Liver (tissue), 9 donors: ENCODE measurements around the gene ATIC. TPM values are rescaled to one million over a fixed set of nuclear protein-coding genes. Genes with fewer than 3 reads are reported as not detected.

ENCODE experiments used
- DNase-seq: peaks from one replicate; pipeline ENCODE4 v3.0.0-alpha.2; 2017; ENCODE audit warnings: low spot score
- H3K27ac ChIP-seq, 2 donors: one replicate each; pipeline ENCODE4 v1.7.0; 2013; ENCODE audit warnings: inconsistent platforms in 2 of 2, low read length in 2 of 2, control low read depth in 1 of 2, low read depth in 1 of 2, mild to moderate bottlenecking in 1 of 2
- H3K27me3 ChIP-seq, 4 donors: one replicate each; pipeline versions ENCODE4 v1.6.1 to v1.7.0; 2013; ENCODE audit warnings: low read length in 3 of 4, inconsistent platforms in 1 of 4, mild to moderate bottlenecking in 1 of 4, moderate library complexity in 1 of 4; ENCODE audit not compliant: control insufficient read depth in 4 of 4, insufficient read depth in 4 of 4
- H3K36me3 ChIP-seq, 4 donors: one replicate each; pipeline versions ENCODE4 v1.6.1 to v1.7.0; 2013; ENCODE audit warnings: low read length in 3 of 4, mild to moderate bottlenecking in 3 of 4, low read depth in 1 of 4, moderate library complexity in 1 of 4; ENCODE audit not compliant: control insufficient read depth in 4 of 4, insufficient read depth in 3 of 4
- H3K4me1 ChIP-seq, 4 donors: one replicate each; pipeline versions ENCODE4 v1.6.1 to v1.7.0; 2013; ENCODE audit warnings: low read length in 3 of 4, mild to moderate bottlenecking in 3 of 4, moderate library complexity in 1 of 4; ENCODE audit not compliant: control insufficient read depth in 4 of 4, insufficient read depth in 4 of 4
- H3K4me3 ChIP-seq, 3 donors: one replicate each; pipeline versions ENCODE4 v1.6.1 to v1.7.0; 2013; ENCODE audit warnings: low read length in 3 of 3, control low read depth in 1 of 3, low read depth in 1 of 3, mild to moderate bottlenecking in 1 of 3
- H3K9ac ChIP-seq, 2 donors: one replicate each; pipeline ENCODE4 v1.7.0; 2013; ENCODE audit warnings: low read length in 2 of 2, mild to moderate bottlenecking in 2 of 2, moderate library complexity in 2 of 2, control low read depth in 1 of 2, low read depth in 1 of 2
- H3K9me3 ChIP-seq, 4 donors: one replicate each; pipeline versions ENCODE4 v1.6.1 to v1.7.0; 2013; ENCODE audit warnings: low read length in 3 of 4; ENCODE audit not compliant: control insufficient read depth in 4 of 4
- ATF3 ChIP-seq: IDR thresholded peaks from 2 replicates; pipeline ENCODE4 v1.6.1; 2016; ENCODE audit warnings: antibody characterized with exemption
- FOXA1 ChIP-seq: IDR thresholded peaks from 2 replicates; pipeline ENCODE4 v1.6.1; 2016; ENCODE audit warnings: antibody characterized with exemption
- FOXA2 ChIP-seq: IDR thresholded peaks from 2 replicates; pipeline ENCODE4 v1.6.1; 2016; ENCODE audit warnings: antibody characterized with exemption
- GABPA ChIP-seq, 2 donors: IDR thresholded peaks in 1 of 2; conservative IDR thresholded peaks in 1 of 2; 2 replicates each; pipeline ENCODE4 v1.6.1; 2016; ENCODE audit warnings: antibody characterized with exemption in 2 of 2, mild to moderate bottlenecking in 1 of 2, moderate library complexity in 1 of 2
- HNF4A ChIP-seq, 2 donors: conservative IDR thresholded peaks; 2 replicates each; pipeline ENCODE4 v1.6.1; 2016; ENCODE audit warnings: antibody characterized with exemption in 2 of 2, mild to moderate bottlenecking in 2 of 2
- JUND ChIP-seq, 2 donors: IDR thresholded peaks; 2 replicates each; pipeline ENCODE4 v1.6.1; 2016; ENCODE audit warnings: antibody characterized with exemption in 2 of 2
- NR2F2 ChIP-seq: IDR thresholded peaks from 2 replicates; pipeline ENCODE4 v1.6.1; 2016; ENCODE audit warnings: antibody characterized with exemption
- RAD21 ChIP-seq, 2 donors: IDR thresholded peaks; 2 replicates each; pipeline ENCODE4 v1.6.1; 2016; ENCODE audit warnings: antibody characterized with exemption in 2 of 2, mild to moderate bottlenecking in 2 of 2
- REST ChIP-seq: IDR thresholded peaks from 2 replicates; pipeline ENCODE4 v1.6.1; 2016; ENCODE audit warnings: antibody characterized with exemption, mild to moderate bottlenecking
- RXRA ChIP-seq, 2 donors: IDR thresholded peaks; 2 replicates each; pipeline ENCODE4 v1.6.1; 2017 to 2018; ENCODE audit warnings: antibody characterized with exemption in 2 of 2, mild to moderate bottlenecking in 1 of 2
- SP1 ChIP-seq: IDR thresholded peaks from 2 replicates; pipeline ENCODE4 v1.6.1; 2018; ENCODE audit warnings: antibody characterized with exemption, mild to moderate bottlenecking
- TAF1 ChIP-seq: conservative IDR thresholded peaks from 2 replicates; pipeline ENCODE4 v1.6.1; 2016; ENCODE audit warnings: antibody characterized with exemption, mild to moderate bottlenecking
- WGBS: extraction: QIAGEN DNeasy Blood & Tissue Kit; methylation state at CpG from one replicate; pipeline ENCODE4 v1.1.7; 2013; 5-methylcytosine and 5-hydroxymethylcytosine counted together
- polyA plus RNA-seq, 2 donors: library from polyadenylated mRNA; stranded (reverse) in 1 of 2; unstranded in 1 of 2; fragments of 200-250 nt in 1 of 2; fragments of >200 nt in 1 of 2; fragmentation: Nextera tagmentation in 1 of 2; extraction: Ambion mirVana in 1 of 2; gene quantifications; one replicate each; pipeline versions ENCODE4 v1.2.1 to v1.2.3, GENCODE V29; 2013 to 2015
- total RNA-seq, 2 donors: library from RNA; depleted of rRNA; stranded (reverse); fragments of >200 nt; gene quantifications; one replicate each; pipeline ENCODE4 v1.2.3, GENCODE V29; 2014
- TF ChIP-seq, protein P1 (sequence below): IDR thresholded peaks from 2 replicates; pipeline ENCODE4 v1.6.1; 2016; ENCODE audit warnings: antibody characterized with exemption
- donor health status: healthy.
- donor health status: healthy.
- donor health status: healthy.
- donor health status: healthy.
- donor health status: healthy.

The ATIC gene
- total and polyA plus RNA-seq, 4 donors, result 22.9 to 50.0 (median 36.0) TPM

DNA sequence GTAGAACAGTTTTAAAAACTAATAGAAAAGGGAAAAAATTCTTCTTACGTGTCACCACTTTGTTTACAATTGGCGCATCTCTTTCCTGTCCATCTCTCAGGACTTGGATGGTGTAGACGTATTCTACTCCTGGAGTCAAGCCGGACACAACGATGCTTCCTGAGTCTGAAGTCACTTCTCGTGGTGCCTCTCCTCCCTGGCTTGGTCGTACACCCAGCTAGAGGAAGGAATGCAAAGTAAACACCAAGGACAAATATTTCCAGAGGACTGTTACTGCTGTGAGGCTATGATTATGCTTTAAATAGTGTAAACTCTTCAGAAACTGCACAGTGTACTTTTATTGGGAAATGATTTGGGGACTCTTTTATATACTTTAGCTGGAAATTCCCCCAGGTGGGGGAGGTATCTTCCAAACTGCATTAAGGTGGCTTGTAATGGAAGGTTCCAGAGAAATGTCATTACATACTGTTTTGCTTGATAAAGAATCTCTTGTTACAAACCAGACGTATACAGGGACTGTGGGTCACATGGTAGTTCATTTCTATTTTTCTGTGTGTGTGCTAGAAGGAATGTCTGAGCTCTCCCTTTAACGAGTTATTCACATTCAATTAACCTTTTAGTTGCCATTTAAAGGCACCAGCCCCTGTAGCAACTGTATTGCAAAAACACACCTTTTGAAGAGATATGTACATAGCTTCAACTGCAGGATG, 85.9 kb downstream of the ATIC start:
- no peaks in the 10 kb centered on the region for H3K9me3 ChIP-seq
- no peaks in the 10 kb centered on the region for H3K4me1 ChIP-seq
- TF ChIP-seq JUND (IDR thresholded peaks at IDR 0.05) (no peak), HNF4A (conservative IDR thresholded peaks at IDR 0.05) (no peak), FOXA2 (no peak), ATF3 (no peak), RAD21 (IDR thresholded peaks at IDR 0.05) (peak in 1 of 2 donors; percentile 4), RXRA (IDR thresholded peaks at IDR 0.05) (no peak), SP1 (no peak)
- no peak overlapping the region for H3K27ac ChIP-seq
- H3K36me3 ChIP-seq, result peaks cover 8 to 81% (median 71%) of the 10 kb centered on the region in 4 donors
- H3K4me3 ChIP-seq, result no peak overlapping the region
- WGBS, result 60% methylated on average over 9 of the region's 9 CpGs
- DNase-seq, result no peak
- no peaks in the 10 kb centered on the region for H3K27me3 ChIP-seq
- H3K9ac ChIP-seq, result no peak overlapping the region

- 89% methylated on average over 3 of the region's 3 CpGs for WGBS
- Histone ChIP-seq H3K36me3 (peaks cover 8 to 82% (median 69%) of the 10 kb centered on the region in 4 donors), H3K4me1 (no peaks in the 10 kb centered on the region), H3K4me3 (no peak overlapping the region), H3K9ac (no peak overlapping the region), H3K9me3 (no peaks in the 10 kb centered on the region), H3K27me3 (no peaks in the 10 kb centered on the region), H3K27ac (no peak overlapping the region)
- no peak for DNase-seq
- no peak for TF ChIP-seq GABPA (IDR thresholded peaks at IDR 0.05 in 1 of 2, conservative IDR thresholded peaks at IDR 0.05 in 1 of 2)
- no peak for TF ChIP-seq REST
- no peak for TF ChIP-seq FOXA2
- no peak for TF ChIP-seq ATF3
- TF ChIP-seq, protein P1, sequence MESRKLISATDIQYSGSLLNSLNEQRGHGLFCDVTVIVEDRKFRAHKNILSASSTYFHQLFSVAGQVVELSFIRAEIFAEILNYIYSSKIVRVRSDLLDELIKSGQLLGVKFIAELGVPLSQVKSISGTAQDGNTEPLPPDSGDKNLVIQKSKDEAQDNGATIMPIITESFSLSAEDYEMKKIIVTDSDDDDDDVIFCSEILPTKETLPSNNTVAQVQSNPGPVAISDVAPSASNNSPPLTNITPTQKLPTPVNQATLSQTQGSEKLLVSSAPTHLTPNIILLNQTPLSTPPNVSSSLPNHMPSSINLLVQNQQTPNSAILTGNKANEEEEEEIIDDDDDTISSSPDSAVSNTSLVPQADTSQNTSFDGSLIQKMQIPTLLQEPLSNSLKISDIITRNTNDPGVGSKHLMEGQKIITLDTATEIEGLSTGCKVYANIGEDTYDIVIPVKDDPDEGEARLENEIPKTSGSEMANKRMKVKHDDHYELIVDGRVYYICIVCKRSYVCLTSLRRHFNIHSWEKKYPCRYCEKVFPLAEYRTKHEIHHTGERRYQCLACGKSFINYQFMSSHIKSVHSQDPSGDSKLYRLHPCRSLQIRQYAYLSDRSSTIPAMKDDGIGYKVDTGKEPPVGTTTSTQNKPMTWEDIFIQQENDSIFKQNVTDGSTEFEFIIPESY, result no peak
- no peak for TF ChIP-seq NR2F2
- TF ChIP-seq FOXA1, result no peak
- TF ChIP-seq TAF1, result no peak
- no peak for TF ChIP-seq SP1
- TF ChIP-seq RAD21 (IDR thresholded peaks at IDR 0.05), result no peak
Observed at GRCh38 chr2:215399067-215399716, 87.3 kb downstream of the ATIC start.

Other genes with a start within 250 kb of the ATIC start
- gene ABCA12, start 173.4 kb upstream of the ATIC start, total RNA-seq, result not detected
- gene ABCA12, start 173.4 kb upstream of the ATIC start, polyA plus RNA-seq, result under 1 TPM in 1 of 2 donors, not detected in 1; 0.03 TPM
- 1,000 to 10,000 TPM in 1 of 2 donors, 100 to 1,000 TPM in 1; 859 to 1,402 TPM for gene FN1, start 124.0 kb downstream of the ATIC start, total RNA-seq
- 100 to 1,000 TPM; 545 to 815 TPM for gene FN1, start 124.0 kb downstream of the ATIC start, polyA plus RNA-seq